HG02610 (cell line): Measurements from ENCODE around the gene SGF29.
"Not testable (repeated sequence)": the region's sequence is repeated elsewhere in the genome, so short reads cannot be mapped to it uniquely, and the experiment has no call there.

Source experiments
- ATAC-seq: cut with Tn5 transposase; IDR thresholded peaks from one replicate; pipeline ENCODE4 v1.9.1; 2021; ENCODE audit warnings: mild to moderate bottlenecking, moderate library complexity; ENCODE audit not compliant: unreplicated experiment

SGF29 gene

DNA sequence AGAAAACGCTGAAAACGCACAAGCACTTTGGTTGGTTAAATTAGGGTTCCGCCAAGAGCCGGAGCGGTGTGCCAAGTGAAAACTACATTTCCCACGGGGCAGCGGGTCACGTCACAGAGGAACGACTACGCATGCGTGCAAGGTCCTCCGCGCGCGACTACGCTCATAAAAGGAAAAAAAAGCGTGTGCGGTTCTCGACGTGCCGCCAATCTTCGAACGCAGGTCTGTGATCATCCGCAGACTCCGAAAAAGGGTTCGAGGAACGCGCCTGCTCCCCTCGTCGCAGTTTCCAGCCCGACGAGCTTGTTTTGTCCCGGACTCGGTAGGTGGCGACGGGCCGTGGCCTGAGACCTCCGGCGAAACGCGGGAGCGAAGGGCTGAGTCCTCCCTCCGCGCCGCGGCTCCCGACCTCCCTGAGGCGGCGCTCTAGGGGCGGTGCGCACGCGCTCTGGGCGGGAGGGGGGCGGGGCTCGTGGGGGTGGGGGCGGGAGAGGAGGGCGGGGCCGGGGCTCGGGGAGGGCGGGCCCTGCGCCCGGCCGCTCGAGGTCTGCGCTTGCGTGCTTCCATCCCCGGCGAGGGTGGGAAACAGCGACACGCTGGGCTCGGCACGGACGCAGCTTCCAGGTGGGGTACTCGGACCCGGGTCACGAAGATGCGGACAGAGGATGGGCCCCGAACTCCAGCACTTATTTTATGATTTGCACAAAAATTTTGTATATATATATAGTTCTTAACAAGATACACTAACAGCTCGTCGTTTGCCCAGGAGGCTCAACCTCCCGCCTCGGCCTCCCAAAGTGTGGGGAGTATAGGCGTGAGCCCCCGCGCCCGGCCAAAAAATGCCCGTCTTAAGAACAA, at the start of gene SGF29:
SGF29 (plus strand) TSS at position 145 of the 858 bp plus-strand sequence. CDS start 27,150 bp downstream, outside the sequence.
- ATAC-seq: peak; percentile 68

GRCh38 chr16:28504707-28505404, 48.9 kb upstream of the SGF29 start:
- ATAC-seq: no peak

GRCh38 chr16:28505489-28506137, 48.1 kb upstream of the SGF29 start:
- no peak for ATAC-seq

GRCh38 chr16:28511031-28511430, 42.7 kb upstream of the SGF29 start:
- no peak for ATAC-seq

- no peak for ATAC-seq
These were observed 41.6 kb upstream of the SGF29 start for GRCh38 chr16:28511801-28512789.

DNA sequence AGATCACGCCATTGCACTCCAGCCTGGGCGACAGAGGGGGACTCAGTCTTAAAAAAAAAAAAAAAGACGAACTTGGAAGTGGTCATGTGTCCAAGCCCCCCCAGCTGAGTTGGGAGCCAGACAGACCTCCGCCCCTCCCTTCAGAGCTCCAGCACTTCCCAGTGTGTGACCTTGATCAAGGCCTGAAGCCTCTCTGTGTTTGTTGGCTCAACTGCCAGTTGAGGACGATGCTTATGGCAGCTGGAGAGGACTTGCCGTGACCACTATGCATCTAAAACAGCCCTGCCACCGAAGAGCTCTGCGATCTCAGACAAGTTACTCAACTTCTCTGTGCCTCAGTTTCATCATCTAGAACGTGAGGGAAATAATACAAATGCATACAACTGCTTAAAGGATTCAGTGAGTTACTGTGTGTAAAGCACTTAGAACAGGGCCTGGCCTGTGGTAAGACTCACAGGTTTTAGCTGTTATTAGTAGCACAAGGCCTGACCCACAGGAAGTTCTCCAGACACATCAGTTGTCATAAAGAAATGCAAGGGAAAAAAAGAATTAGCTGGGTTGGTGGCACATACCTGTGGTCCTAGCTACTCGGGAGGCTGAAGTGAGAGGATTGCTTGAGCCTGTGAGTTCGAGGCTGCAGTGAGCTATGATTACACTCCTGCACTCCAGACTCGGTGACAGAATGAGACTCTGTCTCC, 40.1 kb upstream of the SGF29 start:
- no peak for ATAC-seq

DNA sequence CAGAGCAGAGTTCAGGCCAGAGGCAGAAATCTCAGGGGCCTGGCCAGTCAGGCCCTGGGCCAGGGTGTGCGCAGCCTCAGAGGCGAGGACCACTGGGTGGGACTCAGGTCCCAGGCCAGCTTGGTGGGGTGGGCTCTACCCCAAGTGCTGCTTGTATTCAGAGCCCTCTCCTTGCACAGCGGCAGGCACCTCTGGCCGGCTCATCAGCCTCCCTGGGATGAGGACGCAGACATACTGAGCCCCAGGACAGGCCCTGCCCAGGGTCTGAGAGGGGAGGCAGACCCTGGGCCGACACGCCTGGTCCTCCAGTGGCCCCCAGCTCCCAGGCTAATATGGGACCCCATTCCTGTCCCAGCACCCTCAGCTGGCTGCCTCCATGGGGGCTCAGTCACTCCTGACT, 39.5 kb upstream of the SGF29 start:
- no peak for ATAC-seq

DNA sequence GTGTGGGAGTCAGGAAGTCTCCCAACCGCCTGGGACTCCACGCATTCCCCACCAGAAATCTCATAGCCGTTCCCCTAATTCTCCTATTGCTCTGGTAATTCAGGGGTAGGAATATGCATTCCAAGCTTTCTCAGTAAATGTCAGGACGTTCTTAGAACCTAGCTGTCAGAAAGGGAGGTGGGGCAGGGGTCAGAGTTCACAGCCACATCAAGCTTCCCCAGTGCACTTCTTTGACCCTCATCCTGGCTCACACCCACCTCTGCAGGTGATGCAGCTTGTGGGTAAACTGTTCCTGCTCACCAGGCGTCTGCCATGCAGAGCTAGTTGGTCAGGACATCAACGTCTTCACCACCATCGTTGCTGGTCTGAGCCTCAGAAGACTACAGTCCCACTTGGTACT, 33.0 kb upstream of the SGF29 start:
- no peak for ATAC-seq

- no peak for ATAC-seq
These were observed 32.3 kb upstream of the SGF29 start for GRCh38 chr16:28521436-28521835.

DNA sequence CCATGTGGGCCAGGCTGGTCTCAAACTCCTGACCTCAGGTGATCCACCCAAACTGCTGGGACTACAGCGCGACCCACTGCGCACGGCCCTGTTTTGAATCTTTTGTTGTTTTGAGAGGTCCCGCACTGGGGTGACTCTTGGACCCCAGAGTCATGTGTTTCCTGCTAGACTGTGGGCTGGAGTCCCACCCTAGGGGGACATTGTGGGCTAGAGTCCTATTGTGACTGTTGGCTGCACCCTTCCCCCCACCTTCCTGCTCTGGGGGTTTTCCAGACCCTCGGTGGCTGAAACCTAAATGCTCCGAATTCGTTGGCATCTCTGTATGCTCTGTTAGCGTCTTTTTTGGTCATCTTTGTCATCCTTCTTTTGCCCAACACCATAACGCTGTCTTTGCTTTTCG, 30.9 kb upstream of the SGF29 start:
- no peak for ATAC-seq

DNA sequence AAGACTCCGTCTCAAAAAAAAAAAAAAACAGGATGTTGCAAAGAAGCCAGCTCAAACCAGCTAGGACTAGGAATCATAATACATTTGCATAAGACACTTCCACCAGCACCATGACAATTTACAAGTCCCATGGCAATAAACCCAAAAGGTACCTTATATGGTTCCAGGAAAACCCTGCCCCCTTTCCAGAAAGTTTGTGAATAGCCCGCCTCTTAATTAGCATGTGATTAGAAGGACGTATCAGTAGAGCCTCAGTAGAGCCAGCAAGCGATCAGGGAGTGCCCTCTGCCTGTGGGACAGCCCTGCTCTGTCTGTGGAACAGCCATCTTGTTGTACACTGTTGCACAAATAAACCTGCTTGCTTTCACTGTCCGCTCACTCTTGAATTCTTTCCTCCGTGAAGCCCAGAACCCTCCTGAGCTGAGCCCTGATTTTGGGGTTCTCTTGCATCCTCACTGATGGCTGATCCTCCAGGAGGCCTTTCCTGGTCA, 29.0 kb upstream of the SGF29 start:
- ATAC-seq: no peak

DNA sequence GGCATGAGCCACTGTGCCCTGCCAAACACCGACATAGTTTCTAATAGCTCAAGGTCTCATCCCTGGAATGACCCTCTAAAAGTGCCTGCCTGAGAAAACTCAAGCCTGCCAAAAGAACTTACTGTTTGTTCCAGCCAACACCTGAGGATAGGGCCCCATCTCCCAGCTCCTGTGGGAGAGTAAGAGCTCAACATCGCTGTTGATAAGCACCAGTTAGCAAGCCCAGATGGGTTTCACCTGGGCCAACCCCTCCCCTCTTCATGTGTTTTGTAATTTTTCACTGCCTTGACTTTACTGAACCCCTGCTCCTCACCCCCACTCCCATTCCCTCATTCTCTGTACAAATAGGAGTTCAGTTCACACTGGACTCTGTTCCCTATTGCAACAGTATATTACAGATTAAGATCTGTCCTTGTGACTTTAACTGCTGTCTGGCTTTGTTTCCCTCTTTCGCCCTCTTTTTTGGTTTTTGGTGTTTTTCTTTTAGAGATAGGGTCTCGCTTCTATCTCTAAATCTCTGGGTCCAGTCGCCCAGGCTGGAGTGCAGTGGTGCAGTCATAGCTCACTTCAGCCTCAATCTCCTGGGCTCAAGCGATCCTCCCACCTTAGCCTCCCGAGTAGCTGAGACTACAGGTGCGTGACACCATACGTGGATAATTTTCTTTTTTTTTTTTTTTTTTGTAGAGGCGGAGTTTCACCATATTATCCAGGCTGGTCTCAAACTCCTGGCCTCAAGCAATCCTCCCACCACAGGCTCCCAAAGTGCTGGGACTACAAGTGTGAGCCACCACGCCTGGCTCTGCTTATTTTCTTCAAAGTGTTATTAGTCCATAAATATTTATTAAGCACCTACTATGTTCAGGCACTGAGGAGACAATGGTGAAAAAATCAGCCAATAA, 27.3 kb upstream of the SGF29 start:
- no peak for ATAC-seq

DNA sequence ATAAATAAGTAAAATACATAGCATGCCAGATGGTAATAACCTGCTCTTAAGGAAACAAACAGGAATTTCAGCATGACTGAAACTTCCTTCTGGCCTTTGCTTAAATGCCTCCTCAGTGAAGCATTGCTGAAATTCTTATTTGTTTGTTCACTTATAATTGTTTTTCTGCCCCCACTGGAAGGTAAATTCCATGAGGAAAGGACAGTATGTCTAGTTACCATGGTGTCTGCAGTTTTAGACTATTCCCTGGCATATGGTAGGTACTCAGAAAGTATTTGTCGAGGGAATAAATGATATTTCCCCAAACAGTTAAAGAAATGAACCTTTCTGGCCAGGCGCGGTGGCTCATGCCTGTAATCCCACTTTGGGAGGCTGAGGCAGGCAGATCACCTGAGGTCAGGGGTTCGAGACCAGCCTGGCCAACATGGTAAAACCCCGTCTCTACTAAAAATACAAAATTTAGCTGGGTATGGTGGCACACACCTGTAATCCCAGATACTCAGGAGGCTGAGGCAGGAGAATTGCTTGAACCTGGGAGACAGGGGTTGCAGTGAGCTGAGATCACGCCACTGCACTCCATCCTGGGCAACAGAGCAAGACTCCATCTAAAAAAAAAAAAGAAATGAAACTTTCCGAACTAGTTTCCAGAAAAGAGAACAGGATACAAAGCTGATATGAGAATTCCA, 26.5 kb upstream of the SGF29 start:
- not testable (repeated sequence) for ATAC-seq

GRCh38 chr16:28527985-28528384, 25.7 kb upstream of the SGF29 start:
- ATAC-seq: no peak

DNA sequence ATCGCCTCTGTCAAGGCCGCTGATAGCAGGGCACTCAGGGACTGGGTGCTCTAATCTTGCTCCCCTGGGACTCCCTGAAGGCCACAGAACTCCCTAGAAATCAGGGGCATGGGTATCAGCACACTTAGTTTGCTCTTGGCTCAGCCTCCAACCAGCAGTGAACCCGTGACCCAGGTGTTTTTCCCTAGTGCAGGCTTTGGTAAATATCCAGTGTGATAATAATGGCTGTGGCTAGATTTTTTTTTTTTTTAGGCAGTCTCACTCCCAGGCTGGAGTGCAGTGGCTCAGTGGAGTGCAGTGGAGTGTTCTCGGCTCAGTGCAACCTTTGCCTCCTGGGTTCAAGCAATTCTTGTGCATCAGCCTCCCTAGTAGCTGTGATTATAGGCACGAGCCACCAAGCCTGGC, 25.3 kb upstream of the SGF29 start:
- ATAC-seq: no peak

- no peak for ATAC-seq
These were observed 24.6 kb upstream of the SGF29 start for GRCh38 chr16:28529124-28529523.

GRCh38 chr16:28531777-28532744, 21.7 kb upstream of the SGF29 start:
- ATAC-seq: no peak
